Activated B cell treated with CpG ODN at 0.5 μM for 24 hours (primary cell): Measurements from ENCODE around the gene NFATC4. TPM values are rescaled to one million over a fixed set of nuclear protein-coding genes. Genes with fewer than 3 reads are reported as not detected.

Experiments
- ATAC-seq: fragments of 200-7000 bp; cut with Tn5 transposase; one replicate; pipeline ENCODE4 v1.10.0; 2021; ENCODE audit warnings: low read depth, mild to moderate bottlenecking, moderate library complexity
- CTCF ChIA-PET: fragments of 350-600 bp; sonication (Branson Sonifier 250); formaldehyde crosslinking; loops from one replicate; lab custom pipeline; 2021; ENCODE audit warnings: antibody characterized with exemption; lab: Charles Lee
- POLR2A ChIA-PET: fragments of 350-600 bp; sonication (Branson Sonifier 250); formaldehyde crosslinking; loops from one replicate; lab custom pipeline; 2021; ENCODE audit warnings: antibody characterized with exemption; lab: Charles Lee
- DNase-seq: peaks from one replicate; pipeline ENCODE4 v3.0.0; 2022
- H3K27ac Mint-ChIP-seq: one replicate; pipeline ENCODE4 v1.8.0; 2020; ENCODE audit warnings: mixed read lengths
- H3K27me3 Mint-ChIP-seq: one replicate; pipeline ENCODE4 v1.8.0; 2021; ENCODE audit warnings: mixed read lengths
- H3K36me3 Mint-ChIP-seq: one replicate; pipeline ENCODE4 v1.8.0; 2021; ENCODE audit warnings: low read depth, mixed read lengths
- H3K4me1 Mint-ChIP-seq: one replicate; pipeline ENCODE4 v1.8.0; 2021; ENCODE audit warnings: mixed read lengths
- H3K4me3 Mint-ChIP-seq: one replicate; pipeline ENCODE4 v1.8.0; 2020; ENCODE audit warnings: mild to moderate bottlenecking, mixed read lengths
- H3K9me3 Mint-ChIP-seq: one replicate; pipeline ENCODE4 v1.8.0; 2020; ENCODE audit warnings: mixed read lengths
- CTCF ChIP-seq: fragments of 200-600 bp; IDR thresholded peaks from one replicate; pipeline ENCODE4 v1.8.0; 2022; ENCODE audit warnings: antibody characterized with exemption, mild to moderate bottlenecking
- intact Hi-C: fragments of 100-400 bp; cut with micrococcal nuclease; formaldehyde crosslinking; loops from one replicate; pipeline ENCODE4 v1.15.1; 2024
- total RNA-seq: library from RNA; stranded (reverse); gene quantifications from 2 replicates; pipeline ENCODE4 v1.2.3, GENCODE V29; 2022

NFATC4 gene
- total RNA-seq, 1 donor from 2014 or later: 9.4 TPM

DNA sequence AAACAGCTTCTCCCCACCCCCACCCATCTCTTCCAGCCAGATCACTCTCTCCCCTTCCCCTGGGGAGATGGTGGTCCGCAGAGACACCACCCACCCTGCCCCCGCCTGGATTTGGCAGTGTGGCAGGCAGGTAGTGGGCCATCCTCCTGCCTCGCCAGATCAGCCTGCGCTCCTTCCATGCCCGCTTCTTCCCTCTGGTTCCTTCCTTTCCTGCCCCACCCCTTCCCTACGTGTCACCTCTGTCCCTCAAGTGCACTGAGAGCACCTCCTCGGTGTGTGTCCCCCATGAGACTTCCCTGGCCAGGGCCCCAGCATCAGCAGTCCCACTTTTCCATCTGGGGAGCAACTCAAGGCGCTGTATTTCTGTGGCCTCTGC is 31.5 kb downstream of the NFATC4 start:
- TF ChIP-seq CTCF: no peak
- H3K4me1 Mint-ChIP-seq: peaks cover 11% of the 10 kb centered on the region
- no peaks in the 10 kb centered on the region for H3K36me3 Mint-ChIP-seq
- DNase-seq (no peak), ATAC-seq (peak; percentile 16)
- intact Hi-C loops: loop anchor here (5.0 kb wide), 1 partner anchor 33 kb away; no protein-coding TSS in a partner anchor
- H3K27ac Mint-ChIP-seq: no peak overlapping the region
- peaks cover 30% of the 10 kb centered on the region for H3K27me3 Mint-ChIP-seq
- peak overlapping the region; percentile 71 for H3K4me3 Mint-ChIP-seq
- H3K9me3 Mint-ChIP-seq: no peaks in the 10 kb centered on the region
- ChIA-PET CTCF (no interaction called here), POLR2A (interaction anchor here (1.1 kb wide), 1 partner anchor 33 kb away, joined by 3 read pairs; no protein-coding TSS in a partner anchor)

- TF ChIP-seq CTCF: no peak
- no peak overlapping the region for H3K4me3 Mint-ChIP-seq
- ChIA-PET CTCF (no interaction called here), POLR2A (no interaction called here)
- no peaks in the 10 kb centered on the region for H3K9me3 Mint-ChIP-seq
- peaks cover 32% of the 10 kb centered on the region for H3K27me3 Mint-ChIP-seq
- H3K27ac Mint-ChIP-seq: no peak overlapping the region
- peaks cover 11% of the 10 kb centered on the region for H3K4me1 Mint-ChIP-seq
- DNase-seq (no peak), ATAC-seq (no peak)
- intact Hi-C loops: loop anchor here (5.0 kb wide), 1 partner anchor 32 kb away; no protein-coding TSS in a partner anchor
- no peaks in the 10 kb centered on the region for H3K36me3 Mint-ChIP-seq
Observed at GRCh38 chr14:24399999-24400718, 32.2 kb downstream of the NFATC4 start.

GRCh38 chr14:24401810-24402702 is 34.1 kb downstream of the NFATC4 start:
- POLR2A ChIA-PET: interaction anchor here (0.7 to 1.1 kb wide), 2 partner anchors 20 to 28 kb away, joined by 3 to 8 read pairs; partner anchors contain the start of gene KHNYN

GRCh38 chr14:24403294-24403998 is 35.5 kb downstream of the NFATC4 start:
- ChIA-PET CTCF (no interaction called here), POLR2A (no interaction called here)
- no peaks in the 10 kb centered on the region for H3K9me3 Mint-ChIP-seq
- intact Hi-C loops: no loop called here
- H3K36me3 Mint-ChIP-seq: no peaks in the 10 kb centered on the region
- H3K27ac Mint-ChIP-seq: no peak overlapping the region
- TF ChIP-seq CTCF: no peak
- H3K4me1 Mint-ChIP-seq: peaks cover 9% of the 10 kb centered on the region
- H3K4me3 Mint-ChIP-seq: no peak overlapping the region
- DNase-seq (no peak), ATAC-seq (no peak)
- peaks cover 36% of the 10 kb centered on the region for H3K27me3 Mint-ChIP-seq

More at GRCh38 chr14:24401810-24402702, 34.1 kb downstream of the NFATC4 start:
- Mint-ChIP-seq H3K27me3 (peaks cover 36% of the 10 kb centered on the region), H3K9me3 (no peaks in the 10 kb centered on the region), H3K4me3 (no peak overlapping the region), H3K27ac (no peak overlapping the region), H3K36me3 (no peaks in the 10 kb centered on the region), H3K4me1 (peaks cover 11% of the 10 kb centered on the region)
- no peak for DNase-seq
- CTCF ChIA-PET: no interaction called here
- ATAC-seq: no peak
- TF ChIP-seq CTCF: no peak
- intact Hi-C loops: no loop called here
